ENCODE data around the gene EFNA2. TPM values are rescaled to one million over a fixed set of nuclear protein-coding genes. Genes with fewer than 3 reads are reported as not detected.

Gene EFNA2
- total RNA-seq, 4 donors from 2014 or later: not detected

DNA sequence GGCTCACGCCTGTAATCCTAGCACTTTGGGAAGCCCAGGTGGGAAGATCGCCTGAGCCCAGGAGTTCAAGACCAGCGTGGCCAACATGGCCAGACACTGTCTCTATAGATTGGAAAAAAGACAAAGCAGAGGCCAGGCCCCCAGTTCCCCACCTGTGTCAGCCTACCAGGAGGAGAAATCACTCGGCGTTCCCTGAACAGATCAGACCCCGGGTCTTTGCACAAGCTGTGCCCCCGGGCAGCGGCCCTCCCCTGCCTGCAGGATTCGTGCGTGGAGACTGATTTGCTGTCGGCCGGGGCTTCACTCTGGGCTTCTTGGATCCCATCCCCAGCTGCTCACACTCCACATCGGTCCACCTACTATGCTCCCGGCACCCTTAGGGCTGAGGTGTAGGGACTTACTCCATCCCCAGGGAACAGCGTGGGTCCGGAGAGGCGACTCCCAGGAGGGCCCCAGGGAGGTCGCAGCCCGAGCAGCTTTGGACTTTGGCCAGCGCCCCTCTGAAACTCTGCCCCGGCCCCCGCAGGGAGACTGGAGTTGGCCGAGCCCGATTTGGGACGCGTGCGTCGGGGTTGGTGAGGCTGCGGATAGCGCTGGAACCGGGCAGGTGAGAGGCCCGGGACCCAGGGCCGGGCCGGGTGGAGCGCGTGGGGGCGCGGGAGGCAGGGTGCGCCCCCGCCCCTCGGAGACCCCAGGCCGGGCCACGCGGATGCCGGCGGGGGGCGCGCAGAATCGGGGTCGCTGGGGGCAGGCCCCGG is 515 bp upstream of the EFNA2 start:
- peaks cover 0 to 69% of the 10 kb centered on the region in 2 donors for H3K27me3 ChIP-seq
- H3K4me3 ChIP-seq: no peak overlapping the region
- H3K9me3 ChIP-seq: no peaks in the 10 kb centered on the region
- no peak for TF ChIP-seq POLR2A (IDR thresholded peaks at IDR 0.05)
- TF ChIP-seq, protein P1, sequence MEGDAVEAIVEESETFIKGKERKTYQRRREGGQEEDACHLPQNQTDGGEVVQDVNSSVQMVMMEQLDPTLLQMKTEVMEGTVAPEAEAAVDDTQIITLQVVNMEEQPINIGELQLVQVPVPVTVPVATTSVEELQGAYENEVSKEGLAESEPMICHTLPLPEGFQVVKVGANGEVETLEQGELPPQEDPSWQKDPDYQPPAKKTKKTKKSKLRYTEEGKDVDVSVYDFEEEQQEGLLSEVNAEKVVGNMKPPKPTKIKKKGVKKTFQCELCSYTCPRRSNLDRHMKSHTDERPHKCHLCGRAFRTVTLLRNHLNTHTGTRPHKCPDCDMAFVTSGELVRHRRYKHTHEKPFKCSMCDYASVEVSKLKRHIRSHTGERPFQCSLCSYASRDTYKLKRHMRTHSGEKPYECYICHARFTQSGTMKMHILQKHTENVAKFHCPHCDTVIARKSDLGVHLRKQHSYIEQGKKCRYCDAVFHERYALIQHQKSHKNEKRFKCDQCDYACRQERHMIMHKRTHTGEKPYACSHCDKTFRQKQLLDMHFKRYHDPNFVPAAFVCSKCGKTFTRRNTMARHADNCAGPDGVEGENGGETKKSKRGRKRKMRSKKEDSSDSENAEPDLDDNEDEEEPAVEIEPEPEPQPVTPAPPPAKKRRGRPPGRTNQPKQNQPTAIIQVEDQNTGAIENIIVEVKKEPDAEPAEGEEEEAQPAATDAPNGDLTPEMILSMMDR (IDR thresholded peaks at IDR 0.05): no peak
- TF ChIP-seq EP300 (IDR thresholded peaks at IDR 0.05): no peak
- 29 to 47% methylated on average over 14 to 33 of the region's 51 CpGs for WGBS, 2 donors
- peak overlapping the region in 1 of 4 donors; percentile 64 for H3K27ac ChIP-seq
- DNase-seq (ENCODE audit: low spot score in 2 of 2): no peak
- peaks cover 0 to 22% (median 0%) of the 10 kb centered on the region in 4 donors for H3K4me1 ChIP-seq
- H3K36me3 ChIP-seq: no peaks in the 10 kb centered on the region

DNA sequence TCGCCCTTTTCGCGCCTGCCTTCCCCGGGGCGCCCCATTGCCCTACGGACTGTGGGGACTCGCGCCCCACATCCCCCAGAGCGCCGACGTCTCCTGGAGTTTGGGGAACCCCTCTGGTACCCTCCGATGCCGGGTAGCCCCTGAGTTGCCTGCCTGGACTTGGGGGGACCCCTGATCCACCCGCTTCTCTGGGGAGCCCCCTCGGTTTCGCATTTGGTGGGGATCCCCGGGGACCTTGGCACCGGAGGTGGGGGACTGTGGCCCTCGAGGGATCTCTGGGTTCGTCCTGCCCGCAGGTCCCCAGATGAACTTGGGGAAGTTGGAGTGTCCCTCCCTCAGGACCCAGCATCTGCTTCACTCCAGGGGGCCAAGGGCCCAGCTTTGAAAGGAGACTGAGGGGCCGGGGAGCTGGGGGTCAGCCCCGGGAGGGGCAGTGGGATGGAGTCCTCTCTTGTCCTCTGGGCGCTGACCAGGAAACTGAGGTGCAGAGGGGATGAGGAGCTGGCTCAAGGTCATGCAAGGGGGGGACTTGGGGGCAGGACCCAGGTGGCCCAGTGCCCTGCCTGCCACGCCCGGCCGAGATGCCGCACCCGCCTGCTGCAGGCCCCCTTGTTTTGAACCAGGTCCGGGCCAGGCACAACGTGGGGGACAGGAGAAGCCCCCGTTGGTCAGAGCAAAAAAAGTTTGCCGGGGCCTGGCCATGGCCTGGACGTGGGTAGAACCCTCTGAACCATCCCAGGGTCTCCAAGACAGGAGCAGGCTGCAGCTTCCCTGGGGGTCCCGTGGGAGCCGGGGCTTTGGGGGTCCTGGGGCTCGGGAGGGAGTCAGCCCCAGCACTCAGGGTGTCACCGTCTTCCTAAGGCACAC is 1.0 kb downstream of the EFNA2 start:
- no peak for DNase-seq (ENCODE audit: low spot score in 2 of 2)
- peak overlapping the region in 2 of 4 donors; percentile 11 to 37 for H3K4me3 ChIP-seq
- no peak for TF ChIP-seq POLR2A (IDR thresholded peaks at IDR 0.05)
- TF ChIP-seq, protein P1 (IDR thresholded peaks at IDR 0.05): no peak
- no peak for TF ChIP-seq EP300 (IDR thresholded peaks at IDR 0.05)
- no peaks in the 10 kb centered on the region for H3K36me3 ChIP-seq
- H3K4me1 ChIP-seq: peaks cover 0 to 22% (median 0%) of the 10 kb centered on the region in 4 donors
- no peaks in the 10 kb centered on the region for H3K9me3 ChIP-seq
- H3K27me3 ChIP-seq: peaks cover 0 to 84% of the 10 kb centered on the region in 2 donors
- H3K27ac ChIP-seq: peak overlapping the region in 1 of 4 donors; percentile 51
- WGBS, 2 donors: 22 to 30% methylated on average over 21 to 31 of the region's 38 CpGs

DNA sequence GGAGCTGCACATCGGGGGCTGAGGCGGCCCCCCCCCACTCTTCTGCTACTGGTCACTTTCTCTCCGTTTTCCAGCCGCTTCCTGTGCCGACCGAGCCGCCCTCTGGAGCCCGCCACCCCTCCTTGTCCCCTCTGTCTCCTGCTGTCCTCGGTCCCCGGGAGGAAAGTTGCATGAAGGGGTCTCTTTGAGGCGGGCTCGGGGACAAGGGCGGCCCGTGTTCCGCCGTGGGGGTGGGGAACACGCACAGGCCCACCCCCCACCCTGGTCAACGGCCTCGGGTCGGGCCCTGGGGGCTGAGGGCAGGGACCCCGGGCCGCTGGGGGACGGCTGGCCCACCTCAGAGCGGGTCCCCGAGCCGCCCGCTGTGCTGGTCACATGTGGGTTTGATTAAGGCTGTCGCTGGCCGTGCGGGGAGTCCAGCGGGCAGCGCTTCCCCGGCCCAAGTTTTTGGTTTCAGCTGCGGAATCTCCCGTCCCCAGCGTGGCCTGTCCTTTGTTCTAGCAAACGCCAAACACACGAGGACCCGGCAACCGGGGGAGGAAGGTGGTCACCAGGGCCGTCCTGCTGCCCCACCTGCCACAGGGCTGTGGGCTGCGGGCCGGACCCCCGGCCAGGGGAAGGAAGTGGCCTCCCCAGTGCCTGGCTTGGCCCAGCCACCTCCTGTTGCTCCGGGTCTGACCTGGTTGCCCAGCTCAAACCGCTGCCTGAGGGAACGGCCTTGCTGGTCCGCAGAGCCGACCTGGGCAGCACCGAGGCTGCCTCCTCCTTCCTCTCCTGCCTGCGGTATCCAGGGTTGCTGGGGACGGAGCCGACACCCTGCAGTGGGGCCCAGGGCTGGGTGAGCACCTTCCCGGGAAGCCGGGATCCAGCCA is 1.9 kb downstream of the EFNA2 start:
- TF ChIP-seq EP300 (IDR thresholded peaks at IDR 0.05) (no peak), POLR2A (IDR thresholded peaks at IDR 0.05) (no peak)
- no peak for DNase-seq (ENCODE audit: low spot score in 2 of 2)
- 28 to 34% methylated on average over 22 to 39 of the region's 55 CpGs for WGBS, 2 donors

DNA sequence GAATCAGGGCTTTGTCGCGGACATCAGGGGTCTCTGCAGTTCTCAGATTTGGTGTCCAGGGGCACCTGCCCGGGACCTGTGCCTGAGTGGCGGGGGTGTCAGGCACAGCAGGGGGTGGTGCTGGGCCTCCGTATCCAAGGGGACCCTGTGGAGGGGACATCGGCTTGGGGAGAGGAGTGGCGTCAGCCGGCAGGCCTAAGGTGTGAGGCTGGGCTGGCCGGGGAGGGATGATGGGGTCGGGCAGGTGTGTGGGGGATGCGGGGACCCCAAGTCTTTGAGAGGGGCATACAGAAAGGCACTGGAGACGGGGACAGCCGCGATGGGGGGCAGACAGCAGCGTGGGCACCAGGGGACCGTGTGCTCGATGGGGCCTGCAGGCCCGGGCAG is 2.5 kb downstream of the EFNA2 start:
- H3K36me3 ChIP-seq: no peaks in the 10 kb centered on the region
- H3K4me3 ChIP-seq: no peak overlapping the region
- 93% methylated on average over 18 of the region's 18 CpGs for WGBS, 2 donors
- DNase-seq (ENCODE audit: low spot score in 2 of 2): no peak
- peaks cover 0 to 22% (median 0%) of the 10 kb centered on the region in 4 donors for H3K4me1 ChIP-seq
- peaks cover 0 to 92% of the 10 kb centered on the region in 2 donors for H3K27me3 ChIP-seq
- H3K27ac ChIP-seq: no peak overlapping the region
- no peaks in the 10 kb centered on the region for H3K9me3 ChIP-seq
- TF ChIP-seq, protein P1 (IDR thresholded peaks at IDR 0.05): no peak

More for the DNA sequence above, 1.9 kb downstream of the EFNA2 start:
- H3K4me3 ChIP-seq: no peak overlapping the region
- no peaks in the 10 kb centered on the region for H3K9me3 ChIP-seq
- H3K36me3 ChIP-seq: no peaks in the 10 kb centered on the region
- peaks cover 0 to 92% of the 10 kb centered on the region in 2 donors for H3K27me3 ChIP-seq
- H3K27ac ChIP-seq: peak overlapping the region in 1 of 4 donors; percentile 51
- peaks cover 0 to 22% (median 0%) of the 10 kb centered on the region in 4 donors for H3K4me1 ChIP-seq
